ENCODE measurements around the gene DRD3.

Gene DRD3

GRCh38 chr3:114143817-114144216 is 35.0 kb downstream of the DRD3 start:
- no peak overlapping the region for H3K9ac ChIP-seq (ENCODE audit: low read length)
- H3K27me3 ChIP-seq (ENCODE audit: control insufficient read depth, insufficient read depth, low read length): no peaks in the 10 kb centered on the region
- no peaks in the 10 kb centered on the region for H3K4me1 ChIP-seq (ENCODE audit: control insufficient read depth, low read depth, low read length)
- no peaks in the 10 kb centered on the region for H3K36me3 ChIP-seq (ENCODE audit: control insufficient read depth, low read depth, low read length)
- no peak overlapping the region for H3K4me3 ChIP-seq (ENCODE audit: low read length)
- H3K27ac ChIP-seq (ENCODE audit: low read length): no peak overlapping the region
- H3K9me3 ChIP-seq (ENCODE audit: control insufficient read depth, low read depth, low read length): no peaks in the 10 kb centered on the region

- Histone ChIP-seq H3K36me3 (ENCODE audit: control insufficient read depth, low read depth, low read length) (no peaks in the 10 kb centered on the region), H3K27ac (ENCODE audit: low read length) (no peak overlapping the region), H3K9me3 (ENCODE audit: control insufficient read depth, low read depth, low read length) (no peaks in the 10 kb centered on the region), H3K4me3 (ENCODE audit: low read length) (no peak overlapping the region), H3K27me3 (ENCODE audit: control insufficient read depth, insufficient read depth, low read length) (no peaks in the 10 kb centered on the region), H3K4me1 (ENCODE audit: control insufficient read depth, low read depth, low read length) (no peaks in the 10 kb centered on the region), H3K9ac (ENCODE audit: low read length) (no peak overlapping the region)
Observed at GRCh38 chr3:114139836-114140235, 39.0 kb downstream of the DRD3 start.

GRCh38 chr3:114133947-114134346 is 44.9 kb downstream of the DRD3 start:
- H3K36me3 ChIP-seq (ENCODE audit: control insufficient read depth, low read depth, low read length): no peaks in the 10 kb centered on the region

GRCh38 chr3:114132500-114132899 is 46.4 kb downstream of the DRD3 start:
- no peaks in the 10 kb centered on the region for H3K4me1 ChIP-seq (ENCODE audit: control insufficient read depth, low read depth, low read length)
- H3K9ac ChIP-seq (ENCODE audit: low read length): no peak overlapping the region
- no peaks in the 10 kb centered on the region for H3K27me3 ChIP-seq (ENCODE audit: control insufficient read depth, insufficient read depth, low read length)
- H3K4me3 ChIP-seq (ENCODE audit: low read length): no peak overlapping the region
- no peaks in the 10 kb centered on the region for H3K36me3 ChIP-seq (ENCODE audit: control insufficient read depth, low read depth, low read length)
- H3K27ac ChIP-seq (ENCODE audit: low read length): no peak overlapping the region
- H3K9me3 ChIP-seq (ENCODE audit: control insufficient read depth, low read depth, low read length): no peaks in the 10 kb centered on the region

More at GRCh38 chr3:114133947-114134346, 44.9 kb downstream of the DRD3 start:
- Histone ChIP-seq H3K4me3 (ENCODE audit: low read length) (no peak overlapping the region), H3K27me3 (ENCODE audit: control insufficient read depth, insufficient read depth, low read length) (no peaks in the 10 kb centered on the region), H3K9ac (ENCODE audit: low read length) (no peak overlapping the region), H3K27ac (ENCODE audit: low read length) (no peak overlapping the region), H3K9me3 (ENCODE audit: control insufficient read depth, low read depth, low read length) (no peaks in the 10 kb centered on the region), H3K4me1 (ENCODE audit: control insufficient read depth, low read depth, low read length) (no peaks in the 10 kb centered on the region)

GRCh38 chr3:114128826-114129225 is 50.0 kb downstream of the DRD3 start:
- Histone ChIP-seq H3K4me1 (ENCODE audit: control insufficient read depth, low read depth, low read length) (no peaks in the 10 kb centered on the region), H3K9ac (ENCODE audit: low read length) (no peak overlapping the region), H3K4me3 (ENCODE audit: low read length) (no peak overlapping the region)

GRCh38 chr3:114128231-114128630 is 50.6 kb downstream of the DRD3 start:
- H3K27ac ChIP-seq (ENCODE audit: low read length): no peak overlapping the region
- H3K4me3 ChIP-seq (ENCODE audit: low read length): no peak overlapping the region
- H3K9ac ChIP-seq (ENCODE audit: low read length): no peak overlapping the region
- H3K4me1 ChIP-seq (ENCODE audit: control insufficient read depth, low read depth, low read length): no peaks in the 10 kb centered on the region
- no peaks in the 10 kb centered on the region for H3K36me3 ChIP-seq (ENCODE audit: control insufficient read depth, low read depth, low read length)
- no peaks in the 10 kb centered on the region for H3K9me3 ChIP-seq (ENCODE audit: control insufficient read depth, low read depth, low read length)
- no peaks in the 10 kb centered on the region for H3K27me3 ChIP-seq (ENCODE audit: control insufficient read depth, insufficient read depth, low read length)

More at GRCh38 chr3:114128826-114129225, 50.0 kb downstream of the DRD3 start:
- no peak overlapping the region for H3K27ac ChIP-seq (ENCODE audit: low read length)
- H3K36me3 ChIP-seq (ENCODE audit: control insufficient read depth, low read depth, low read length): no peaks in the 10 kb centered on the region
- no peaks in the 10 kb centered on the region for H3K9me3 ChIP-seq (ENCODE audit: control insufficient read depth, low read depth, low read length)
- H3K27me3 ChIP-seq (ENCODE audit: control insufficient read depth, insufficient read depth, low read length): no peaks in the 10 kb centered on the region

GRCh38 chr3:114127517-114127916 is 51.3 kb downstream of the DRD3 start:
- Histone ChIP-seq H3K9me3 (ENCODE audit: control insufficient read depth, low read depth, low read length) (no peaks in the 10 kb centered on the region), H3K4me3 (ENCODE audit: low read length) (no peak overlapping the region), H3K27me3 (ENCODE audit: control insufficient read depth, insufficient read depth, low read length) (no peaks in the 10 kb centered on the region), H3K27ac (ENCODE audit: low read length) (no peak overlapping the region), H3K9ac (ENCODE audit: low read length) (no peak overlapping the region), H3K4me1 (ENCODE audit: control insufficient read depth, low read depth, low read length) (peaks cover 3% of the 10 kb centered on the region), H3K36me3 (ENCODE audit: control insufficient read depth, low read depth, low read length) (no peaks in the 10 kb centered on the region)

GRCh38 chr3:114126461-114126860 is 52.4 kb downstream of the DRD3 start:
- Histone ChIP-seq H3K4me3 (ENCODE audit: low read length) (no peak overlapping the region), H3K9me3 (ENCODE audit: control insufficient read depth, low read depth, low read length) (no peaks in the 10 kb centered on the region), H3K36me3 (ENCODE audit: control insufficient read depth, low read depth, low read length) (no peaks in the 10 kb centered on the region), H3K9ac (ENCODE audit: low read length) (no peak overlapping the region), H3K27me3 (ENCODE audit: control insufficient read depth, insufficient read depth, low read length) (no peaks in the 10 kb centered on the region), H3K4me1 (ENCODE audit: control insufficient read depth, low read depth, low read length) (peaks cover 10% of the 10 kb centered on the region), H3K27ac (ENCODE audit: low read length) (no peak overlapping the region)

GRCh38 chr3:114122027-114122709 is 56.7 kb downstream of the DRD3 start:
- H3K27me3 ChIP-seq (ENCODE audit: control insufficient read depth, insufficient read depth, low read length): no peaks in the 10 kb centered on the region

GRCh38 chr3:114120211-114120610 is 58.6 kb downstream of the DRD3 start:
- Histone ChIP-seq H3K9me3 (ENCODE audit: control insufficient read depth, low read depth, low read length) (no peaks in the 10 kb centered on the region), H3K9ac (ENCODE audit: low read length) (no peak overlapping the region), H3K27ac (ENCODE audit: low read length) (no peak overlapping the region), H3K4me1 (ENCODE audit: control insufficient read depth, low read depth, low read length) (peaks cover 10% of the 10 kb centered on the region), H3K36me3 (ENCODE audit: control insufficient read depth, low read depth, low read length) (no peaks in the 10 kb centered on the region), H3K27me3 (ENCODE audit: control insufficient read depth, insufficient read depth, low read length) (no peaks in the 10 kb centered on the region), H3K4me3 (ENCODE audit: low read length) (no peak overlapping the region)

More at GRCh38 chr3:114122027-114122709, 56.7 kb downstream of the DRD3 start:
- Histone ChIP-seq H3K27ac (ENCODE audit: low read length) (no peak overlapping the region), H3K4me3 (ENCODE audit: low read length) (no peak overlapping the region), H3K4me1 (ENCODE audit: control insufficient read depth, low read depth, low read length) (peaks cover 10% of the 10 kb centered on the region), H3K9me3 (ENCODE audit: control insufficient read depth, low read depth, low read length) (no peaks in the 10 kb centered on the region), H3K36me3 (ENCODE audit: control insufficient read depth, low read depth, low read length) (no peaks in the 10 kb centered on the region), H3K9ac (ENCODE audit: low read length) (no peak overlapping the region)

GRCh38 chr3:114119776-114120175 is 59.1 kb downstream of the DRD3 start:
- Histone ChIP-seq H3K4me1 (ENCODE audit: control insufficient read depth, low read depth, low read length) (peaks cover 10% of the 10 kb centered on the region), H3K9me3 (ENCODE audit: control insufficient read depth, low read depth, low read length) (no peaks in the 10 kb centered on the region), H3K4me3 (ENCODE audit: low read length) (no peak overlapping the region), H3K36me3 (ENCODE audit: control insufficient read depth, low read depth, low read length) (no peaks in the 10 kb centered on the region), H3K27me3 (ENCODE audit: control insufficient read depth, insufficient read depth, low read length) (no peaks in the 10 kb centered on the region), H3K27ac (ENCODE audit: low read length) (no peak overlapping the region), H3K9ac (ENCODE audit: low read length) (no peak overlapping the region)

- Histone ChIP-seq H3K4me1 (ENCODE audit: control insufficient read depth, low read depth, low read length) (peaks cover 13% of the 10 kb centered on the region), H3K27ac (ENCODE audit: low read length) (no peak overlapping the region), H3K27me3 (ENCODE audit: control insufficient read depth, insufficient read depth, low read length) (no peaks in the 10 kb centered on the region), H3K9me3 (ENCODE audit: control insufficient read depth, low read depth, low read length) (no peaks in the 10 kb centered on the region), H3K9ac (ENCODE audit: low read length) (no peak overlapping the region), H3K4me3 (ENCODE audit: low read length) (no peak overlapping the region), H3K36me3 (ENCODE audit: control insufficient read depth, low read depth, low read length) (no peaks in the 10 kb centered on the region)
Observed at GRCh38 chr3:114115143-114115542, 63.7 kb downstream of the DRD3 start.
